Omental fat pad (tissue), 4 donors: ENCODE data around the gene SEMA4B. TPM values are rescaled to one million over a fixed set of nuclear protein-coding genes. Genes with fewer than 3 reads are reported as not detected.
A peak's percentile ranks its signal among the peaks of the same experiment; 100 is the strongest.
"Not testable (repeated sequence)": the region's sequence is repeated elsewhere in the genome, so short reads cannot be mapped to it uniquely, and the experiment has no call there.

ENCODE experiments used
- ATAC-seq: fragments of 150-250 bp; one replicate; pipeline ENCODE4 v1.9.1; 2016; ENCODE audit warnings: mild to moderate bottlenecking, moderate library complexity; ENCODE audit not compliant: low FRiP score
- DNase-seq: peaks from one replicate; pipeline ENCODE4 v3.0.0-alpha.2; 2019; ENCODE audit warnings: low spot score
- CTCF ChIP-seq, 3 donors: fragments of 450-650 bp; IDR thresholded peaks; one replicate each; pipeline ENCODE4 v1.5.1; 2016 to 2017; ENCODE audit warnings: antibody characterized with exemption in 3 of 3, mild to moderate bottlenecking in 3 of 3, moderate library complexity in 2 of 3
- total RNA-seq, 4 donors: library from RNA; depleted of rRNA; stranded (reverse); fragments of >200 nt; gene quantifications; one replicate each; pipeline ENCODE4 v1.1.0, GENCODE V29; 2016

The SEMA4B gene
- total RNA-seq, 4 donors from 2014 or later = 9.3 to 24.4 (median 17.6) TPM

- TF ChIP-seq CTCF (IDR thresholded peaks at IDR 0.05) = no peak
- ATAC-seq = no peak
- DNase-seq = no peak
These were observed 43.0 kb downstream of the SEMA4B start for GRCh38 chr15:90243943-90244639.

DNA sequence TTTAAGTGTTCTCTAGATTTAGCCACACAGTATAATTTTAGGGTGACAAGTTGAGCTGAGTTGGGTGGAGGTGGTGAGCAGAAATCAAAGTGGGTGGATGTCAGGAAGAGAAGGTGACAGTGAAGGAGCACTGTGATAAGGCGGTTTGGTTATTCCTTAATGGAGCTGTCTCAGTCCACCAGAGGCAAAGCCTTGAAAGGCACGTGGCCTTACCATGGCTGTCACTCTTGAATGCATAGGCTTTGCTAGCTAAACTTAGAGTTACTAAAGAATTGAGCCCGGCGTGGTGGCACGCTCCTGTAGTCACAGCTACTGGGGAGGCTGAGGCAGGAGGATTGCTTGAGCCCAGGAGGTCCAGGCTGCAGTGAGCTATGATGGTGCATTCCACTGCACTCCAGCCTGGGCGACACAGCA lies 47.7 kb downstream of the SEMA4B start:
- DNase-seq (no peak), ATAC-seq (no peak)
- TF ChIP-seq CTCF (IDR thresholded peaks at IDR 0.05) = no peak

- peak; percentile 95 for DNase-seq
- ATAC-seq = peak; percentile 94
- TF ChIP-seq CTCF (IDR thresholded peaks at IDR 0.05) = no peak
These were observed 48.2 kb downstream of the SEMA4B start, which contains the start of gene TTLL13 for GRCh38 chr15:90249203-90249863. Gene TTLL13 (plus strand): TSS chr15:90249556. CDS start chr15:90250631, 1,075 bp downstream.

GRCh38 chr15:90257776-90258175 lies 56.6 kb downstream of the SEMA4B start:
- ATAC-seq (no peak), DNase-seq (no peak)
- TF ChIP-seq CTCF (IDR thresholded peaks at IDR 0.05) = no peak

- DNase-seq (no peak), ATAC-seq (no peak)
- no peak for TF ChIP-seq CTCF (IDR thresholded peaks at IDR 0.05)
These were observed 58.4 kb downstream of the SEMA4B start for GRCh38 chr15:90259524-90259923.

GRCh38 chr15:90260731-90261130 lies 59.6 kb downstream of the SEMA4B start:
- ATAC-seq, DNase-seq: not testable (repeated sequence)

GRCh38 chr15:90261811-90262210 lies 60.7 kb downstream of the SEMA4B start:
- TF ChIP-seq CTCF (IDR thresholded peaks at IDR 0.05) = no peak
- DNase-seq (no peak), ATAC-seq (peak; percentile 16)
